WTC11 (cell line): ENCODE measurements around the gene FGFBP2. TPM values are rescaled to one million over a fixed set of nuclear protein-coding genes. Genes with fewer than 3 reads are reported as not detected.

Source experiments
- ATAC-seq: fragments of 200-7000 bp; cut with Tn5 transposase; 2 replicates; pipeline ENCODE4 v1.10.0; 2021; ENCODE audit warnings: mild to moderate bottlenecking, moderate library complexity
- CTCF ChIA-PET: fragments of 300-600 bp; sonication (Branson Sonifier 250); formaldehyde crosslinking; loops from one replicate; lab custom pipeline; 2021; ENCODE audit warnings: antibody characterized with exemption; lab: Charles Lee
- POLR2A ChIA-PET: fragments of 350-600 bp; sonication (Branson Sonifier 250); formaldehyde crosslinking; loops from one replicate; lab custom pipeline; 2021; ENCODE audit warnings: antibody characterized with exemption; lab: Charles Lee
- DNase-seq: peaks from one replicate; pipeline ENCODE4 v3.0.0; 2021; ENCODE audit warnings: low spot score
- H3K27ac Mint-ChIP-seq: 2 replicates; pipeline ENCODE4 v1.8.0; 2021; ENCODE audit warnings: mixed read lengths
- H3K27me3 Mint-ChIP-seq: 2 replicates; pipeline ENCODE4 v1.8.0; 2021; ENCODE audit warnings: low read depth, mild to moderate bottlenecking, moderate library complexity, mixed read lengths
- H3K36me3 Mint-ChIP-seq: 2 replicates; pipeline ENCODE4 v1.8.0; 2021; ENCODE audit warnings: mixed read lengths
- H3K4me1 Mint-ChIP-seq: 2 replicates; pipeline ENCODE4 v1.8.0; 2022; ENCODE audit warnings: mixed read lengths
- H3K4me3 Mint-ChIP-seq: 2 replicates; pipeline ENCODE4 v1.8.0; 2021; ENCODE audit warnings: mild to moderate bottlenecking, moderate library complexity, mixed read lengths
- H3K9me3 Mint-ChIP-seq: 2 replicates; pipeline ENCODE4 v1.8.0; 2021; ENCODE audit warnings: mixed read lengths
- CREM ChIP-seq: sonication (generic); formaldehyde crosslinking; IDR thresholded peaks from 2 replicates; pipeline ENCODE4 v1.8.1; 2022; ENCODE audit warnings: mild to moderate bottlenecking, missing genetic modification reagents, moderate library complexity
- E2F4 ChIP-seq: sonication (generic); formaldehyde crosslinking; IDR thresholded peaks from 2 replicates; pipeline ENCODE4 v1.8.1; 2022; ENCODE audit warnings: low read depth, mild to moderate bottlenecking, moderate library complexity, missing genetic modification reagents, borderline replicate concordance
- FOXJ3 ChIP-seq: sonication (generic); formaldehyde crosslinking; IDR thresholded peaks from 2 replicates; pipeline ENCODE4 v1.9.0; 2021; ENCODE audit warnings: missing genetic modification reagents, mild to moderate bottlenecking, borderline replicate concordance
- FOXP4 ChIP-seq: sonication (generic); formaldehyde crosslinking; IDR thresholded peaks from 2 replicates; pipeline ENCODE4 v1.8.0; 2022; ENCODE audit warnings: mild to moderate bottlenecking, missing genetic modification reagents
- GABPB1 ChIP-seq: sonication (generic); formaldehyde crosslinking; IDR thresholded peaks from 2 replicates; pipeline ENCODE4 v1.8.1; 2023; ENCODE audit warnings: mild to moderate bottlenecking, missing genetic modification reagents
- MXD4 ChIP-seq: fragments of 250-450 bp; sonication (Bioruptor Pico); IDR thresholded peaks from 2 replicates; pipeline ENCODE4 v1.8.0; 2021; ENCODE audit warnings: mild to moderate bottlenecking, moderate library complexity, borderline replicate concordance
- NFATC4 ChIP-seq: fragments of 250-450 bp; sonication (Bioruptor Pico); IDR thresholded peaks from 2 replicates; pipeline ENCODE4 v1.9.0; 2021; ENCODE audit warnings: mild to moderate bottlenecking
- NFE2L1 ChIP-seq: sonication (generic); formaldehyde crosslinking; IDR thresholded peaks from 2 replicates; pipeline ENCODE4 v1.8.1; 2023; ENCODE audit warnings: missing genetic modification reagents
- NR3C1 ChIP-seq: sonication (generic); formaldehyde crosslinking; conservative IDR thresholded peaks from 2 replicates; pipeline ENCODE4 v1.8.1; 2023; ENCODE audit warnings: low read depth, mild to moderate bottlenecking, missing genetic modification reagents
- PRRX2 ChIP-seq: fragments of 250-450 bp; sonication (Bioruptor Pico); IDR thresholded peaks from 2 replicates; pipeline ENCODE4 v1.8.0; 2021; ENCODE audit warnings: mild to moderate bottlenecking
- RORB ChIP-seq: fragments of 250-450 bp; sonication (Bioruptor Pico); IDR thresholded peaks from 2 replicates; pipeline ENCODE4 v1.9.0; 2021; ENCODE audit warnings: mild to moderate bottlenecking
- SMAD3 ChIP-seq: sonication (generic); formaldehyde crosslinking; IDR thresholded peaks from 2 replicates; pipeline ENCODE4 v1.8.0; 2022; ENCODE audit warnings: missing genetic modification reagents, mild to moderate bottlenecking, borderline replicate concordance
- SOX15 ChIP-seq: fragments of 250-450 bp; sonication (Bioruptor Pico); IDR thresholded peaks from 2 replicates; pipeline ENCODE4 v1.9.0; 2021; ENCODE audit warnings: mild to moderate bottlenecking
- STAT6 ChIP-seq: sonication (generic); formaldehyde crosslinking; conservative IDR thresholded peaks from 2 replicates; pipeline ENCODE4 v1.8.1; 2023; ENCODE audit warnings: mild to moderate bottlenecking, low read depth, missing genetic modification reagents, moderate library complexity
- TEAD1 ChIP-seq: sonication (generic); formaldehyde crosslinking; IDR thresholded peaks from 2 replicates; pipeline ENCODE4 v1.8.0; 2022; ENCODE audit warnings: mild to moderate bottlenecking, missing genetic modification reagents
- ZBTB21 ChIP-seq: sonication (generic); formaldehyde crosslinking; IDR thresholded peaks from 2 replicates; pipeline ENCODE4 v1.8.1; 2023; ENCODE audit warnings: mild to moderate bottlenecking, missing genetic modification reagents, borderline replicate concordance
- ZNF317 ChIP-seq: sonication (generic); formaldehyde crosslinking; IDR thresholded peaks from 2 replicates; pipeline ENCODE4 v1.8.1; 2023; ENCODE audit warnings: low read depth, mild to moderate bottlenecking, moderate library complexity, missing genetic modification reagents, borderline replicate concordance
- ZNF416 ChIP-seq: fragments of 250-450 bp; sonication (Bioruptor Pico); IDR thresholded peaks from 2 replicates; pipeline ENCODE4 v1.9.0; 2021; ENCODE audit warnings: mild to moderate bottlenecking, inconsistent platforms
- ZNF423 ChIP-seq: fragments of 250-450 bp; sonication (Bioruptor Pico); IDR thresholded peaks from 2 replicates; pipeline ENCODE4 v2.1.2; 2022; ENCODE audit warnings: mild to moderate bottlenecking, moderate library complexity
- total RNA-seq: library from RNA; stranded (reverse); gene quantifications from 3 replicates; pipeline ENCODE4 v1.2.3, GENCODE V29; 2021
- TF ChIP-seq, protein P1 (sequence below): sonication (generic); formaldehyde crosslinking; IDR thresholded peaks from 2 replicates; pipeline ENCODE4 v1.8.0; 2023; ENCODE audit warnings: missing genetic modification reagents
- TF ChIP-seq, protein P2 (sequence below): fragments of 250-450 bp; sonication (Bioruptor Pico); IDR thresholded peaks from 2 replicates; pipeline ENCODE4 v1.8.0; 2021; ENCODE audit warnings: mild to moderate bottlenecking
- TF ChIP-seq, protein P3 (sequence below): sonication (generic); formaldehyde crosslinking; IDR thresholded peaks from 2 replicates; pipeline ENCODE4 v1.8.1; 2023; ENCODE audit warnings: mild to moderate bottlenecking, missing genetic modification reagents, moderate library complexity
- TF ChIP-seq, protein P4 (sequence below): sonication (generic); formaldehyde crosslinking; IDR thresholded peaks from 2 replicates; pipeline ENCODE4 v1.8.1; 2023; ENCODE audit warnings: mild to moderate bottlenecking, moderate library complexity, missing genetic modification reagents

Gene FGFBP2
- total RNA-seq, 1 experiment from 2014 or later: 0.24 TPM

GRCh38 chr4:15948826-15949225 lies 14.1 kb downstream of the FGFBP2 start:
- no peak for TF ChIP-seq ZNF423 (CRISPR knock-in tag)
- no peak for TF ChIP-seq GABPB1 (CRISPR knock-in tag)
- TF ChIP-seq CREM (CRISPR knock-in tag): no peak
- no peak for TF ChIP-seq RORB (CRISPR knock-in tag)
- no peak for TF ChIP-seq MXD4 (CRISPR knock-in tag)
- TF ChIP-seq ZNF317 (CRISPR knock-in tag): no peak
- TF ChIP-seq, protein P1, sequence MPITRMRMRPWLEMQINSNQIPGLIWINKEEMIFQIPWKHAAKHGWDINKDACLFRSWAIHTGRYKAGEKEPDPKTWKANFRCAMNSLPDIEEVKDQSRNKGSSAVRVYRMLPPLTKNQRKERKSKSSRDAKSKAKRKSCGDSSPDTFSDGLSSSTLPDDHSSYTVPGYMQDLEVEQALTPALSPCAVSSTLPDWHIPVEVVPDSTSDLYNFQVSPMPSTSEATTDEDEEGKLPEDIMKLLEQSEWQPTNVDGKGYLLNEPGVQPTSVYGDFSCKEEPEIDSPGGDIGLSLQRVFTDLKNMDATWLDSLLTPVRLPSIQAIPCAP: no peak
- ChIA-PET CTCF (interaction anchor here (0.6 to 2.4 kb wide), 3 partner anchors 12 to 143 kb away, joined by 3 to 9 read pairs (median 8); no protein-coding TSS in a partner anchor), POLR2A (no interaction called here)
- no peak for DNase-seq
- Mint-ChIP-seq H3K9me3 (peaks cover 24% of the 10 kb centered on the region), H3K4me3 (no peak overlapping the region), H3K27ac (no peak overlapping the region), H3K27me3 (no peaks in the 10 kb centered on the region), H3K4me1 (no peaks in the 10 kb centered on the region), H3K36me3 (peaks cover 4% of the 10 kb centered on the region; the same call in 1 of the 2 replicates)
- ATAC-seq: no peak

- Mint-ChIP-seq H3K4me3 (no peak overlapping the region), H3K27ac (no peak overlapping the region), H3K36me3 (no peaks in the 10 kb centered on the region), H3K9me3 (peaks cover 13% of the 10 kb centered on the region), H3K4me1 (no peaks in the 10 kb centered on the region), H3K27me3 (no peaks in the 10 kb centered on the region)
- ATAC-seq (no peak), DNase-seq (no peak)
- ChIA-PET CTCF (interaction anchor here (1.1 kb wide), 1 partner anchor 65 kb away, joined by 3 read pairs; no protein-coding TSS in a partner anchor), POLR2A (no interaction called here)
- TF ChIP-seq ZBTB21 (CRISPR knock-in tag): no peak
These were observed 15.3 kb downstream of the FGFBP2 start for GRCh38 chr4:15947684-15948083.

- no peak overlapping the region for H3K4me3 Mint-ChIP-seq
- no peaks in the 10 kb centered on the region for H3K36me3 Mint-ChIP-seq
- no peak overlapping the region for H3K27ac Mint-ChIP-seq
- ATAC-seq (no peak), DNase-seq (no peak)
- peaks cover 5% of the 10 kb centered on the region; the same call in 1 of the 2 replicates for H3K9me3 Mint-ChIP-seq
- no peaks in the 10 kb centered on the region for H3K4me1 Mint-ChIP-seq
- POLR2A ChIA-PET: no interaction called here
- H3K27me3 Mint-ChIP-seq: no peaks in the 10 kb centered on the region
- CTCF ChIA-PET: interaction anchor here (1.1 kb wide), 1 partner anchor 63 kb away, joined by 3 read pairs; no protein-coding TSS in a partner anchor
- TF ChIP-seq PRRX2 (CRISPR knock-in tag): no peak
- TF ChIP-seq SOX15 (CRISPR knock-in tag): no peak
- no peak for TF ChIP-seq SMAD3 (CRISPR knock-in tag)
- no peak for TF ChIP-seq ZNF416
- TF ChIP-seq, protein P2, sequence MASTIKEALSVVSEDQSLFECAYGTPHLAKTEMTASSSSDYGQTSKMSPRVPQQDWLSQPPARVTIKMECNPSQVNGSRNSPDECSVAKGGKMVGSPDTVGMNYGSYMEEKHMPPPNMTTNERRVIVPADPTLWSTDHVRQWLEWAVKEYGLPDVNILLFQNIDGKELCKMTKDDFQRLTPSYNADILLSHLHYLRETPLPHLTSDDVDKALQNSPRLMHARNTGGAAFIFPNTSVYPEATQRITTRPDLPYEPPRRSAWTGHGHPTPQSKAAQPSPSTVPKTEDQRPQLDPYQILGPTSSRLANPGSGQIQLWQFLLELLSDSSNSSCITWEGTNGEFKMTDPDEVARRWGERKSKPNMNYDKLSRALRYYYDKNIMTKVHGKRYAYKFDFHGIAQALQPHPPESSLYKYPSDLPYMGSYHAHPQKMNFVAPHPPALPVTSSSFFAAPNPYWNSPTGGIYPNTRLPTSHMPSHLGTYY (CRISPR knock-in tag): no peak
- no peak for TF ChIP-seq E2F4 (CRISPR knock-in tag)
- TF ChIP-seq TEAD1 (CRISPR knock-in tag): no peak
- no peak for TF ChIP-seq NFE2L1 (CRISPR knock-in tag)
- no peak for TF ChIP-seq NFATC4 (CRISPR knock-in tag)
- TF ChIP-seq NR3C1 (CRISPR knock-in tag): no peak
- no peak for TF ChIP-seq STAT6 (CRISPR knock-in tag)
- TF ChIP-seq, protein P3, sequence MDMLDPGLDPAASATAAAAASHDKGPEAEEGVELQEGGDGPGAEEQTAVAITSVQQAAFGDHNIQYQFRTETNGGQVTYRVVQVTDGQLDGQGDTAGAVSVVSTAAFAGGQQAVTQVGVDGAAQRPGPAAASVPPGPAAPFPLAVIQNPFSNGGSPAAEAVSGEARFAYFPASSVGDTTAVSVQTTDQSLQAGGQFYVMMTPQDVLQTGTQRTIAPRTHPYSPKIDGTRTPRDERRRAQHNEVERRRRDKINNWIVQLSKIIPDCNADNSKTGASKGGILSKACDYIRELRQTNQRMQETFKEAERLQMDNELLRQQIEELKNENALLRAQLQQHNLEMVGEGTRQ (CRISPR knock-in tag): no peak
- TF ChIP-seq FOXP4: no peak
- TF ChIP-seq, protein P4, sequence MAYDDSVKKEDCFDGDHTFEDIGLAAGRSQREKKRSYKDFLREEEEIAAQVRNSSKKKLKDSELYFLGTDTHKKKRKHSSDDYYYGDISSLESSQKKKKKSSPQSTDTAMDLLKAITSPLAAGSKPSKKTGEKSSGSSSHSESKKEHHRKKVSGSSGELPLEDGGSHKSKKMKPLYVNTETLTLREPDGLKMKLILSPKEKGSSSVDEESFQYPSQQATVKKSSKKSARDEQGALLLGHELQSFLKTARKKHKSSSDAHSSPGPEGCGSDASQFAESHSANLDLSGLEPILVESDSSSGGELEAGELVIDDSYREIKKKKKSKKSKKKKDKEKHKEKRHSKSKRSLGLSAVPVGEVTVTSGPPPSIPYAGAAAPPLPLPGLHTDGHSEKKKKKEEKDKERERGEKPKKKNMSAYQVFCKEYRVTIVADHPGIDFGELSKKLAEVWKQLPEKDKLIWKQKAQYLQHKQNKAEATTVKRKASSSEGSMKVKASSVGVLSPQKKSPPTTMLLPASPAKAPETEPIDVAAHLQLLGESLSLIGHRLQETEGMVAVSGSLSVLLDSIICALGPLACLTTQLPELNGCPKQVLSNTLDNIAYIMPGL: no peak
- no peak for TF ChIP-seq FOXJ3
These were observed 17.5 kb downstream of the FGFBP2 start for GRCh38 chr4:15945516-15945915.
